Measurements from ENCODE around the gene OPN4. TPM values are rescaled to one million over a fixed set of nuclear protein-coding genes. Genes with fewer than 3 reads are reported as not detected.

The OPN4 gene
- total RNA-seq, 1 experiment from 2014 or later: not detected

DNA sequence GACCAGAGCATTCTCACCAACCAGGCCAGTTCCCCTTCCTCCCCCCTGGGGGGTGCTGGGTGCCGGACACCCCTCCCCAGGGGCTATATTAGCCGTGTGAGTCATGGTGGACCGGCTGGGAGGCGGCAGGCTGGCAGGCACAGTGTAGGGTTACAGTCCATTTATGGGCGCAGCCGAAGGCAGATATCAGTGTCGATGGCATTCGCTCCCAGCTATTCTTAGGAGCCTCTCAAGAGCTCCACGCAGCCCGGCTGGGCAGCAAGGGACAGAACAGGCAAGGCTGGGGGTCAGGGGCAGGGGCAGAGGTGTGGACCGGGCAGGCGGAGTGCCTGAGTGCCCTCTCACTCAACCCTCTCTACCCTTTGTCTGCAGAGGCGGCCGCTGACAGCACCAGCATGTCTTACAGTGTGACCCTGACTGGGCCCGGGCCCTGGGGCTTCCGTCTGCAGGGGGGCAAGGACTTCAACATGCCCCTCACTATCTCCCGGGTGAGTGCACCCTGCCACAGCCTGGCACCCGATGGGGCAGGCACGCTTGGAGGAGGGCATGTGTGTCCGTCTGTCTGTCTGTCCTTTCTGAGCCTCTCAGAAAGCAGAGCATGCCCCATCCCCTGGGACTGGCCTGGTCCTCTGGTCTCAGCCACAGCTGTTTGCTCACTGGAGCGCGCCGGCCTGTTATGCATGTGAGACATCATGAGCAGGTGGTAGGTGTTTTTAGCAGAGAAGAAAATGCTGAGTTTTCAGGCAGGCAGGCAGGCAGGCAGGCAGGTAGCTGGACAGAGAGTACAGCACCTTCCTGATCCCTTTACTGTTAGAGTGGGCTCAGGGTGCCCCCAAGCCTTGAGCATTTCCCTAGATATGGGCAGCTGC, 14.2 kb downstream of the OPN4 start, which contains the start of gene LDB3:
Gene LDB3, plus strand, starts transcription at position 215 of the 869 bp plus-strand sequence. Its CDS starts 181 bp downstream, at position 396.
- Histone ChIP-seq H3K9ac (ENCODE audit: low read length) (no peak within 1 kb of the TSS), H3K79me2 (ENCODE audit: low read length) (no peaks in the 10 kb centered on the region), H3K27me3 (ENCODE audit: low read length) (no peaks in the 10 kb centered on the region), H3K4me1 (ENCODE audit: insufficient read depth, low read length) (peaks cover 59% of the 10 kb centered on the region), H3K9me3 (ENCODE audit: low read length) (no peaks in the 10 kb centered on the region), H2AFZ (ENCODE audit: low read length) (0 out of 2 replicates have a peak within 1 kb of the TSS, but pooled peaks have one; percentile 15), H3K4me3 (ENCODE audit: low read length) (no peak within 1 kb of the TSS), H3F3A (ENCODE audit: low read length, unreplicated experiment) (no peaks in the 10 kb centered on the region), H3K4me2 (ENCODE audit: low read length) (peak within 1 kb of the TSS; percentile 71), H4K20me1 (ENCODE audit: low read length) (no peaks in the 10 kb centered on the region), H3K9me2 (replicated peaks; ENCODE audit: low read length) (no peaks in the 10 kb centered on the region), H3K27ac (ENCODE audit: low read length) (no peak within 1 kb of the TSS), H3K36me3 (ENCODE audit: low read depth, low read length) (no peaks in the 10 kb centered on the region)
- no TSS peak for BruUV-seq (replicated peaks)
- intact Hi-C loops (cut with micrococcal nuclease): no loop called here
- ATAC-seq (peak; percentile 71), DNase-seq (peak; percentile 75)
- TF ChIP-seq, protein P1, sequence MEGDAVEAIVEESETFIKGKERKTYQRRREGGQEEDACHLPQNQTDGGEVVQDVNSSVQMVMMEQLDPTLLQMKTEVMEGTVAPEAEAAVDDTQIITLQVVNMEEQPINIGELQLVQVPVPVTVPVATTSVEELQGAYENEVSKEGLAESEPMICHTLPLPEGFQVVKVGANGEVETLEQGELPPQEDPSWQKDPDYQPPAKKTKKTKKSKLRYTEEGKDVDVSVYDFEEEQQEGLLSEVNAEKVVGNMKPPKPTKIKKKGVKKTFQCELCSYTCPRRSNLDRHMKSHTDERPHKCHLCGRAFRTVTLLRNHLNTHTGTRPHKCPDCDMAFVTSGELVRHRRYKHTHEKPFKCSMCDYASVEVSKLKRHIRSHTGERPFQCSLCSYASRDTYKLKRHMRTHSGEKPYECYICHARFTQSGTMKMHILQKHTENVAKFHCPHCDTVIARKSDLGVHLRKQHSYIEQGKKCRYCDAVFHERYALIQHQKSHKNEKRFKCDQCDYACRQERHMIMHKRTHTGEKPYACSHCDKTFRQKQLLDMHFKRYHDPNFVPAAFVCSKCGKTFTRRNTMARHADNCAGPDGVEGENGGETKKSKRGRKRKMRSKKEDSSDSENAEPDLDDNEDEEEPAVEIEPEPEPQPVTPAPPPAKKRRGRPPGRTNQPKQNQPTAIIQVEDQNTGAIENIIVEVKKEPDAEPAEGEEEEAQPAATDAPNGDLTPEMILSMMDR (conservative IDR thresholded peaks at IDR 0.05; ENCODE audit: low read depth, low read length): no peak
- TF ChIP-seq EZH2phosphoT487 (IDR thresholded peaks at IDR 0.05; ENCODE audit: borderline replicate concordance, low read length) (no peak), EZH2 (IDR thresholded peaks at IDR 0.05; ENCODE audit: low read length, unreplicated experiment) (no peak)
- CTCF ChIA-PET: no interaction called here
- POLR2A ChIA-PET (ENCODE audit: unreplicated experiment): no interaction called here

DNA sequence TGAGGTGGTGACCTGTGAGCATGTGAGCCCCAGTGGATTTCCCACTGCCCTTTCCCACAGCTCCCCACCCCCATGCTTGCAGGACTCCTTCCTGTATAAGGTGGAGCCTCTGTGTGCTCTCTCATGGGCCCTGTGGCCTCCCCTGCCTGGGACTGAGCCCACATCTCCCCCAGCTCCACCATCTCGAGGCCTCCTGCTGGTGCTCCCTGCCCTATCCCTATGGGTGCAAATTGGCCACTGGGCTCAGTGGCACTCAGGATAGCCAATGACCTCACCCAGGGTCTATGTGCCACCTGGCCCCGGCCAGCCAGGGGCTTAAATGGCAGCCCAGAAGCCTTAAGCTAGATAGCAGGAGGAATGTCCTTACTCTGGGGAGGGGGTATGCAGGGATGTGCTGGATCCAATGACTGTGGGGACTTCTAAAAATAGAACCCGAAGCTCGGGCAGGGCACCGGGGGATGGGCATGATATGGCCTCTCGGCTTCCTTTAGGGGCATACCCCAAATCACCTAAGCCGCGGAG, 16.0 kb downstream of the OPN4 start:
- TF ChIP-seq EZH2 (IDR thresholded peaks at IDR 0.05; ENCODE audit: low read length, unreplicated experiment) (no peak), EZH2phosphoT487 (IDR thresholded peaks at IDR 0.05; ENCODE audit: borderline replicate concordance, low read length) (no peak)
- TF ChIP-seq, protein P1 (conservative IDR thresholded peaks at IDR 0.05; ENCODE audit: low read depth, low read length): no peak
- Histone ChIP-seq H3K27me3 (ENCODE audit: low read length) (no peaks in the 10 kb centered on the region), H3K36me3 (ENCODE audit: low read depth, low read length) (no peaks in the 10 kb centered on the region), H3K79me2 (ENCODE audit: low read length) (no peaks in the 10 kb centered on the region), H3K9ac (ENCODE audit: low read length) (no peak overlapping the region), H4K20me1 (ENCODE audit: low read length) (no peaks in the 10 kb centered on the region), H3K4me3 (ENCODE audit: low read length) (no peak overlapping the region), H3K4me1 (ENCODE audit: insufficient read depth, low read length) (peaks cover 55% of the 10 kb centered on the region), H3K4me2 (ENCODE audit: low read length) (no peak overlapping the region), H2AFZ (ENCODE audit: low read length) (no peak overlapping the region), H3K27ac (ENCODE audit: low read length) (no peak overlapping the region), H3K9me2 (replicated peaks; ENCODE audit: low read length) (no peaks in the 10 kb centered on the region), H3K9me3 (ENCODE audit: low read length) (no peaks in the 10 kb centered on the region), H3F3A (ENCODE audit: low read length, unreplicated experiment) (no peaks in the 10 kb centered on the region)
- ChIA-PET CTCF (interaction anchor here (0.6 kb wide), 1 partner anchor 14 kb away, joined by 3 read pairs; no protein-coding TSS in a partner anchor), POLR2A (ENCODE audit: unreplicated experiment) (no interaction called here)
- DNase-seq: no peak
- ATAC-seq: no peak
- intact Hi-C loops (cut with micrococcal nuclease): no loop called here
- no TSS peak for BruUV-seq (replicated peaks)

DNA sequence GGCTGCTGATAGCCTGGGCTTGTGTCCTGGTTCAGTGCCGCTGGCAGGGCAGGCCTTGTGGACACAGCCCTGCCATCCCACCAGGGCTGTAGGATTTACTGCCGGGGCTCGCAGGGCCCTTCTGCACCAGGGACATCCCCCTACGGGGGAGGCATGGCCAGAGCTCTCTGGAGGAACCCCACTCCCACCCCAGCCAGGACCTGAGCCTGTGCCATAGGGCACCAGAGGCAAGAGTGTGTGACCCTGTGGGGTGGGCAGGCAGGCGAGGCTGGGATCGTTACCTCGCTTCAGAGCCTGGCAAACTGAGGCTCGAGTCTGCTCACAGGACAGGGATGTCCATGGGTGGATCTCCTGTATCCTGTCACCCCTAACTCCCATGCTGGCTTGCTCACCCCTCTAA, 16.5 kb downstream of the OPN4 start:
- Histone ChIP-seq H3K4me1 (ENCODE audit: insufficient read depth, low read length) (peaks cover 52% of the 10 kb centered on the region), H3K4me2 (ENCODE audit: low read length) (peak overlapping the region; percentile 28; the same call in 1 of the 2 replicates), H3K27ac (ENCODE audit: low read length) (no peak overlapping the region), H3K27me3 (ENCODE audit: low read length) (no peaks in the 10 kb centered on the region), H3K4me3 (ENCODE audit: low read length) (no peak overlapping the region), H3K9ac (ENCODE audit: low read length) (no peak overlapping the region), H3K79me2 (ENCODE audit: low read length) (no peaks in the 10 kb centered on the region), H4K20me1 (ENCODE audit: low read length) (no peaks in the 10 kb centered on the region), H2AFZ (ENCODE audit: low read length) (no peak overlapping the region), H3F3A (ENCODE audit: low read length, unreplicated experiment) (no peaks in the 10 kb centered on the region), H3K9me2 (replicated peaks; ENCODE audit: low read length) (no peaks in the 10 kb centered on the region), H3K36me3 (ENCODE audit: low read depth, low read length) (no peaks in the 10 kb centered on the region), H3K9me3 (ENCODE audit: low read length) (no peaks in the 10 kb centered on the region)
- no TSS peak for BruUV-seq (replicated peaks)
- ATAC-seq (no peak), DNase-seq (no peak)
- ChIA-PET CTCF (no interaction called here), POLR2A (ENCODE audit: unreplicated experiment) (no interaction called here)
- intact Hi-C loops (cut with micrococcal nuclease): no loop called here
- TF ChIP-seq EZH2 (IDR thresholded peaks at IDR 0.05; ENCODE audit: low read length, unreplicated experiment) (no peak), EZH2phosphoT487 (IDR thresholded peaks at IDR 0.05; ENCODE audit: borderline replicate concordance, low read length) (no peak)
- TF ChIP-seq, protein P1 (conservative IDR thresholded peaks at IDR 0.05; ENCODE audit: low read depth, low read length): no peak

Measured in PC-3 (cell line).